H1 (cell line): ENCODE data around the gene DDHD1. TPM values are rescaled to one million over a fixed set of nuclear protein-coding genes. Genes with fewer than 3 reads are reported as not detected.

Experiments
- CTCF ChIA-PET: fragments of 300-600 bp; sonication (Branson Sonifier 250); formaldehyde crosslinking; loops from one replicate; lab custom pipeline; 2021; ENCODE audit not compliant: partially characterized antibody; lab: Charles Lee
- POLR2A ChIA-PET: fragments of 300-600 bp; sonication (Branson Sonifier 250); formaldehyde crosslinking; loops from one replicate; lab custom pipeline; 2021; ENCODE audit warnings: inconsistent platforms; ENCODE audit not compliant: partially characterized antibody; lab: Charles Lee
- DNase-seq, 2 experiments: peaks; one replicate each; pipeline versions ENCODE4 v3.0.0 to v3.0.0-alpha.2; 2010 to 2022; ENCODE audit warnings: low spot score in 2 of 2, low read depth in 1 of 2, mixed read lengths in 1 of 2
- FAIRE-seq: peaks from 2 replicates; lab custom pipeline; 2011; peaks lifted over from hg19 to GRCh38; lab: Jason Lieb, UNC
- H2AFZ ChIP-seq: 2 replicates; pipeline ENCODE4 v1.8.1; 2012; ENCODE audit warnings: low read length, inconsistent platforms
- H2AK5ac ChIP-seq: 2 replicates; pipeline ENCODE4 v1.6.1; 2013; ENCODE audit warnings: low read depth, low read length
- H2BK120ac ChIP-seq: replicated peaks from 2 replicates; pipeline ENCODE3; 2013; ENCODE audit warnings: low read depth, low read length, inconsistent platforms
- H2BK12ac ChIP-seq: 2 replicates; pipeline ENCODE4 v1.6.1; 2013; ENCODE audit warnings: low read depth, low read length
- H2BK15ac ChIP-seq: 2 replicates; pipeline ENCODE4 v1.6.1; 2013; ENCODE audit warnings: low read length
- H2BK20ac ChIP-seq: 2 replicates; pipeline ENCODE4 v1.6.1; 2013; ENCODE audit warnings: low read length
- H2BK5ac ChIP-seq: 2 replicates; pipeline ENCODE4 v1.6.1; 2013; ENCODE audit warnings: low read depth, low read length
- H3K14ac ChIP-seq: 2 replicates; pipeline ENCODE4 v1.6.1; 2013; ENCODE audit warnings: inconsistent platforms; ENCODE audit not compliant: insufficient read length
- H3K18ac ChIP-seq: 2 replicates; pipeline ENCODE4 v1.6.1; 2013; ENCODE audit warnings: low read length; ENCODE audit errors: extremely low read depth
- H3K23ac ChIP-seq: 2 replicates; pipeline ENCODE4 v1.6.1; 2013; ENCODE audit warnings: inconsistent platforms; ENCODE audit not compliant: insufficient read length
- H3K23me2 ChIP-seq: 2 replicates; pipeline ENCODE4 v1.6.1; 2013; ENCODE audit warnings: low read depth, low read length
- H3K27ac ChIP-seq: 2 replicates; pipeline ENCODE4 v1.6.1; 2011; ENCODE audit warnings: low read depth, low read length, inconsistent platforms
- H3K27me3 ChIP-seq, 4 experiments: replicated peaks in 1 of 4; 1 replicate in 1 of 4; 2 replicates in 3 of 4; pipeline versions ENCODE4 v1.6.1 to v1.8.1; 2011 to 2013; ENCODE audit warnings: low read length in 3 of 4, mild to moderate bottlenecking in 3 of 4, inconsistent platforms in 2 of 4, mixed read lengths in 2 of 4, moderate library complexity in 1 of 4; ENCODE audit not compliant: control insufficient read depth in 3 of 4, insufficient read depth in 3 of 4; ENCODE audit errors: extremely low read depth in 1 of 4
- H3K36me3 ChIP-seq, 4 experiments: 2 replicates each; pipeline versions ENCODE4 v1.6.1 to v1.8.1; 2011 to 2013; ENCODE audit warnings: mild to moderate bottlenecking in 4 of 4, low read length in 3 of 4, moderate library complexity in 2 of 4, control low read depth in 1 of 4, inconsistent platforms in 1 of 4; ENCODE audit not compliant: insufficient read depth in 4 of 4, control insufficient read depth in 2 of 4
- H3K4ac ChIP-seq: replicated peaks from 2 replicates; pipeline ENCODE3; 2013; ENCODE audit warnings: low read length, low read depth, mixed read lengths, inconsistent platforms; ENCODE audit not compliant: insufficient read length
- H3K4me1 ChIP-seq, 4 experiments: replicated peaks in 1 of 4; 1 replicate in 1 of 4; 2 replicates in 3 of 4; pipeline versions ENCODE4 v1.6.1 to v1.8.1; 2011 to 2013; ENCODE audit warnings: low read length in 3 of 4, inconsistent platforms in 2 of 4, mixed read lengths in 1 of 4; ENCODE audit not compliant: insufficient read depth in 4 of 4, control insufficient read depth in 3 of 4
- H3K4me2 ChIP-seq, 2 experiments: 2 replicates each; pipeline versions ENCODE4 v1.6.1 to v1.8.1; 2011 to 2013; ENCODE audit warnings: low read depth in 2 of 2, low read length in 2 of 2, control low read depth in 1 of 2, inconsistent platforms in 1 of 2, mild to moderate bottlenecking in 1 of 2; ENCODE audit not compliant: insufficient read depth in 1 of 2
- H3K4me3 ChIP-seq, 4 experiments: fragments of 200-600, 300-600 bp in 1 of 4; sonication (generic), shearing (Covaris generic), sonication (Bioruptor Twin) in 1 of 4; 2 replicates each; pipeline versions ENCODE4 v1.5.1 to v1.8.1; 2011 to 2016; ENCODE audit warnings: low read length in 4 of 4, low read depth in 3 of 4, control low read depth in 2 of 4, inconsistent platforms in 2 of 4, mild to moderate bottlenecking in 2 of 4, mixed read lengths in 1 of 4, moderate library complexity in 1 of 4; ENCODE audit not compliant: insufficient read depth in 2 of 4; ENCODE audit errors: extremely low read depth in 1 of 4
- H3K56ac ChIP-seq: replicated peaks from 2 replicates; pipeline ENCODE3; 2013; ENCODE audit warnings: low read depth, mild to moderate bottlenecking, mixed read lengths, low read length, inconsistent platforms; ENCODE audit not compliant: insufficient read length
- H3K79me1 ChIP-seq: 2 replicates; pipeline ENCODE4 v1.6.1; 2013; ENCODE audit warnings: low read depth, low read length, control low read depth
- H3K79me2 ChIP-seq, 2 experiments: 2 replicates each; pipeline versions ENCODE4 v1.6.1 to v1.8.1; 2012 to 2013; ENCODE audit warnings: low read length in 2 of 2, mild to moderate bottlenecking in 2 of 2, inconsistent platforms in 1 of 2; ENCODE audit not compliant: insufficient read depth in 2 of 2, control insufficient read depth in 1 of 2
- H3K9ac ChIP-seq, 4 experiments: replicated peaks in 1 of 4; 1 replicate in 1 of 4; 2 replicates in 3 of 4; pipeline versions ENCODE4 v1.6.1 to v1.8.1; 2011 to 2013; ENCODE audit warnings: low read depth in 3 of 4, low read length in 3 of 4, control low read depth in 2 of 4, mild to moderate bottlenecking in 2 of 4, moderate library complexity in 2 of 4, inconsistent platforms in 1 of 4; ENCODE audit errors: extremely low read depth in 1 of 4
- H3K9me3 ChIP-seq, 2 experiments: 2 replicates each; pipeline versions ENCODE4 v1.6.1 to v1.8.1; 2012 to 2013; ENCODE audit warnings: mild to moderate bottlenecking in 2 of 2, moderate library complexity in 2 of 2, control low read depth in 1 of 2, inconsistent platforms in 1 of 2, low read depth in 1 of 2, low read length in 1 of 2, mixed read lengths in 1 of 2; ENCODE audit not compliant: insufficient read depth in 2 of 2
- H4K20me1 ChIP-seq, 2 experiments: replicated peaks in 1 of 2; 2 replicates each; pipeline versions ENCODE3 to v1.8.1; 2011 to 2013; ENCODE audit warnings: inconsistent platforms in 2 of 2, low read length in 2 of 2, mild to moderate bottlenecking in 1 of 2; ENCODE audit not compliant: insufficient read depth in 2 of 2, control insufficient read depth in 1 of 2
- H4K5ac ChIP-seq: 2 replicates; pipeline ENCODE4 v1.6.1; 2013; ENCODE audit warnings: low read length, low read depth, mixed read lengths, inconsistent platforms; ENCODE audit not compliant: insufficient read length
- H4K8ac ChIP-seq: 2 replicates; pipeline ENCODE4 v1.8.0; 2013; ENCODE audit warnings: mild to moderate bottlenecking, moderate library complexity, low read length, inconsistent platforms; ENCODE audit not compliant: insufficient read depth; ENCODE audit errors: extremely low read depth
- H4K91ac ChIP-seq: replicated peaks from 2 replicates; pipeline ENCODE3; 2013; ENCODE audit warnings: low read length, mixed read lengths, inconsistent platforms; ENCODE audit not compliant: insufficient read length
- CEBPB ChIP-seq: IDR thresholded peaks from 2 replicates; pipeline ENCODE4 v1.6.1; 2012; ENCODE audit warnings: low read depth, low read length
- WGBS, 2 experiments: shearing (Covaris generic) in 1 of 2; methylation state at CpG; one replicate each; pipeline versions ENCODE4 v1.1.6 to v1.1.7; 2013 to 2015; ENCODE audit warnings: low lambda C conversion rate in 2 of 2, mixed read lengths in 2 of 2, inconsistent platforms in 1 of 2, low coverage in 1 of 2, missing lambda C conversion rate in 1 of 2; ENCODE audit not compliant: insufficient replicate concordance in 2 of 2, insufficient coverage in 1 of 2, insufficient read length in 1 of 2; ENCODE audit errors: extremely low coverage in 1 of 2, missing lambda C conversion rate in 1 of 2; 5-methylcytosine and 5-hydroxymethylcytosine counted together
- polyA plus RNA-seq, 7 experiments: library from polyadenylated mRNA; depleted of rRNA in 3 of 7; stranded (reverse) in 5 of 7; unstranded in 2 of 7; fragments of >200 nt in 5 of 7; fragments of 200-250 nt in 2 of 7; gene quantifications; 1 replicate in 5 of 7; 2 replicates in 1 of 7; 4 replicates in 1 of 7; pipeline versions ENCODE4 v1.2.1 to v1.2.3, GENCODE V29; 2011 to 2013; ENCODE audit warnings: missing spikeins in 2 of 7, mixed read lengths in 2 of 7
- total RNA-seq: library from RNA; stranded (reverse); fragmentation: NEBNext Ultra II Directional; extraction: Animal tissue kit (Norgen Biotek cat#: 25700); gene quantifications from 2 replicates; pipeline ENCODE4 v1.2.1, GENCODE V29; 2021

The DDHD1 gene
- total and polyA plus RNA-seq, 2 of the 8 experiments (the other 6 are each of a cell fraction or from before 2014, with no cell fraction given) = 3.6 to 16.0 TPM

- H3K9ac ChIP-seq = no peak overlapping the region
- H3K23ac ChIP-seq = no peak overlapping the region
- no peak overlapping the region for H3K27ac ChIP-seq
- no peak overlapping the region for H2BK12ac ChIP-seq
- no peaks in the 10 kb centered on the region for H3K4me1 ChIP-seq
- H3K4me3 ChIP-seq = no peak overlapping the region
- no peak overlapping the region for H2BK15ac ChIP-seq
- no peak overlapping the region for H4K5ac ChIP-seq
- H4K91ac ChIP-seq = no peak overlapping the region
- no peak for TF ChIP-seq CEBPB
- no peak overlapping the region for H3K56ac ChIP-seq
- H3K23me2 ChIP-seq = no peaks in the 10 kb centered on the region
- DNase-seq = no peak
- 90 to 100% methylated on average over 1 to 6 of the region's 6 CpGs for WGBS, 2 experiments
- no peak overlapping the region for H2AK5ac ChIP-seq
- ChIA-PET POLR2A (interaction anchor here (0.7 kb wide), 1 partner anchor 176 kb away, joined by 3 read pairs; the partner anchor contains the start of gene FERMT2), CTCF (interaction anchor here (1.5 kb wide), 1 partner anchor 10 kb away, joined by 5 read pairs; no protein-coding TSS in a partner anchor)
- no peak overlapping the region for H3K18ac ChIP-seq
- H3K79me1 ChIP-seq = peaks cover 2% of the 10 kb centered on the region; the same call in 1 of the 2 replicates
- no peaks in the 10 kb centered on the region for H3K27me3 ChIP-seq
- H2BK120ac ChIP-seq = no peak overlapping the region
- H2AFZ ChIP-seq = no peak overlapping the region
- no peak for FAIRE-seq
- no peak overlapping the region for H3K14ac ChIP-seq
- H3K79me2 ChIP-seq = peaks cover 0 to 7% of the 10 kb centered on the region in 2 experiments; a peak in 2 of 4 replicates
- H2BK20ac ChIP-seq = no peak overlapping the region
- no peak overlapping the region for H4K8ac ChIP-seq
- no peaks in the 10 kb centered on the region for H3K36me3 ChIP-seq
- no peak overlapping the region for H3K4ac ChIP-seq
- no peak overlapping the region for H3K4me2 ChIP-seq
- H2BK5ac ChIP-seq = no peak overlapping the region
- no peaks in the 10 kb centered on the region for H3K9me3 ChIP-seq
- H4K20me1 ChIP-seq = peaks cover 0 to 2% of the 10 kb centered on the region in 2 experiments
These were observed 26.4 kb downstream of the DDHD1 start for GRCh38 chr14:53126731-53127130.
